ENCODE data around the gene MIER2.
A peak's percentile ranks its signal among the peaks of the same experiment; 100 is the strongest.

The MIER2 gene

GRCh38 chr19:377801-378581, 33.4 kb upstream of the MIER2 start:
- DNase-seq = no peak

- no peak for DNase-seq
Measured at GRCh38 chr19:376111-376470, 31.5 kb upstream of the MIER2 start.

GRCh38 chr19:375395-376110, 31.0 kb upstream of the MIER2 start:
- no peak for DNase-seq

GRCh38 chr19:374886-375235, 30.3 kb upstream of the MIER2 start:
- no peak for DNase-seq

GRCh38 chr19:374183-374885, 29.7 kb upstream of the MIER2 start:
- DNase-seq = no peak

GRCh38 chr19:373391-374182, 29.0 kb upstream of the MIER2 start:
- DNase-seq = no peak

GRCh38 chr19:372306-372890, 27.8 kb upstream of the MIER2 start:
- DNase-seq = no peak

GRCh38 chr19:371501-372168, 27.0 kb upstream of the MIER2 start:
- DNase-seq = no peak

GRCh38 chr19:370641-371330, 26.2 kb upstream of the MIER2 start:
- no peak for DNase-seq

- DNase-seq = no peak
Measured at GRCh38 chr19:369876-370275, 25.3 kb upstream of the MIER2 start.

GRCh38 chr19:369256-369655, 24.7 kb upstream of the MIER2 start:
- no peak for DNase-seq

GRCh38 chr19:368630-369024, 24.0 kb upstream of the MIER2 start:
- no peak for DNase-seq

GRCh38 chr19:367963-368629, 23.5 kb upstream of the MIER2 start:
- peak in 1 of 2 donors; percentile 46 for DNase-seq

GRCh38 chr19:367561-367960, 23.0 kb upstream of the MIER2 start:
- DNase-seq = no peak

- no peak for DNase-seq
Measured at GRCh38 chr19:366951-367350, 22.4 kb upstream of the MIER2 start.

GRCh38 chr19:366205-366783, 21.7 kb upstream of the MIER2 start:
- no peak for DNase-seq

- no peak for DNase-seq
Measured at GRCh38 chr19:364496-365287, 20.1 kb upstream of the MIER2 start.

- no peak for DNase-seq
Measured at GRCh38 chr19:362683-363082, 18.1 kb upstream of the MIER2 start.

GRCh38 chr19:362154-362553, 17.6 kb upstream of the MIER2 start:
- no peak for DNase-seq

- DNase-seq = no peak
Measured at GRCh38 chr19:359653-359925, 15.0 kb upstream of the MIER2 start.
